DMS 273 (cell line): Measurements from ENCODE around the gene FIGNL2.

Experiments used
- DNase-seq: peaks from one replicate; lab custom pipeline; 2025; ENCODE audit not compliant: unreplicated experiment; lab: John Stamatoyannopoulos, UW

Gene FIGNL2

DNA sequence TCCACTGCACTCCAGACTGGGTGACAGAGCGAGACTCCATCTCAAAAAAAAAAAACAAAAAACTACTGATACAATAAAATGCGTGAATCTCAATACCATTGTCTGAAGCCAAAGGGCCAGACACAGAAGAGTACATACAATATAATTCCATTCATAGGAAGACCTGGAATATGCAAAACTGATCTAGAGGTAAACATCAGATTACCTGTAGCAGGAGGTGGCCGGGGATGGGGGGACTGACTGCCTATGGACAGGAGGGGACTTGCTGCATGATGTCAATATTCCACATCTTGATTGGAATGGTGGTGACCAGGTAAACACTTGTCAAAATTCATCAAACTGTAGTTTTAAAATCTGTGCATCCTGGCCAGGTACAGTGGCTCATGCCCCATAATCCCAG lies 12.5 kb upstream of the FIGNL2 start:
- DNase-seq: no peak

DNA sequence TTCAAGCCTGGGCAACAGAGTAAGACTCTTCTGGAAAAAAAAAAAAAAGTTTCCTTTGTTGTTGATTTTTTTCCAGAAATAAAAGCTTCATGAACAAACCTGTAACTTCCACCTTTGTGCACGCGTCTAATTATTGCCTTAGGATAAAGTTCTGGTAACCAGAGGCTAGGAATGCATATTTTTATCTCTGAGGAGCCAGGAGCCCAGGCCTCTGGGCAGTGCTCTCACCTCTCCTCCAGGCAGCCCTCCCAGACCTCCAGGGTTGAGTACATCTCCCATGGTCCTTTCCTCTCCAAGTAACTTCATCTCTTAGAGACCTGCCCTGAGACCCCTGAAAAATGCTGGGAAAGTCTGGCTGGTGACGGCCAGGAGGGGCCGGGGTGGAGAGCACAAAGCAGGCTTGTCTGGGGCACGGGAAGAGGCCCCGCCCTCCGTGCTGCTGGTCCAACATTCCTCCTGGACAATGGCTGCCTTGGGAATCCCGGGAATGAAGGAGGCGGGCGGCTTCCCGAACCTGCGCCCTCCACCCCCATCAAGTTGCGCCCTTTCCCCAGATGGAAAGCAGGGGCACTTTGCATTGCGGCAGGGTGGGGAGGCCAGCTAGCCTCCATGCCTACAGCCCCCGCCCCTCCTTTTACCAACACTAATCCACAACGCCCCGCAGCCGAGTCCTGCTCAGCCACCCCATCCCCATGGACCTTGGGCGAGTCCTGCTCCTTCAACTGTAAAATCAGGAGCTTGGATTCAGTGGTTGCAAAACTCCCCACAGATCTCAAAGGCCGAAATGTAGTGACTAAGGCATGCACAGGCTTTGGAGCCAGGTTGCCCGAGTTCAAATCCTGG lies 7.3 kb upstream of the FIGNL2 start:
- no peak for DNase-seq

DNA sequence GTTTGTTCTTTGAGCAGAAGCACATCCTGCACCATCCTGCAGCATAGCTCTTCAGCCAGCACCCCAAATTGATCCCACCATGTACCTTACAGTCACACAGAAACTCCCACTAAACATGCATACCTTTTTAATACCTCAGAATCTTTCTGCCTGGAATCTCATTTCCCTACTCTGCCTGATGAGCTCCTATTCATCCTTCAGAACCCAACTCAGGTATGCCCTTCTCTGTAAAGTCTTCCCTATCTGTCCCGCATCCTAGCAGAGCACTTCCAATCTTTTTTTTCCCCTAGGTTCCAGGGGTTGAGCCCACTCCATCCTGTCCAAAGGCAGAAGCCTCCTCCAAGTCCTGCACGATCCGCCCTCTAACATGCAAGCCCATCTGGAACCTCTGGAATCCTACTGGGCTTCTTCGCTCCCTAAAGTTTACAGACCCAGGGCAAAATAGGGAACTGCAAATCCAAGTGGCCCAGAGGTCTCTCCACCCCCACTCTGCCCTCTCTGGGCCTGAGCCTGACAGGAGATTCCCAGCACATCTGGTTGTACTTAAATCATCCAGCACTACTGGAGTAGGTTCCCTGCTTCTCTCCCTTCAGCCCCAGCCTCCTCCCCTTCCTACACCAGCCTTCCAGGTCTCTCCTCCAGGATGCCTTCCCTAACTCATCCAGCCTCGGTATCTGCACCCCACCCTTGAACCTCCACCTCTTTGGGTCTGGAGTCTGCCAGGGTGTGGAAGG lies 4.1 kb upstream of the FIGNL2 start:
- DNase-seq: no peak

DNA sequence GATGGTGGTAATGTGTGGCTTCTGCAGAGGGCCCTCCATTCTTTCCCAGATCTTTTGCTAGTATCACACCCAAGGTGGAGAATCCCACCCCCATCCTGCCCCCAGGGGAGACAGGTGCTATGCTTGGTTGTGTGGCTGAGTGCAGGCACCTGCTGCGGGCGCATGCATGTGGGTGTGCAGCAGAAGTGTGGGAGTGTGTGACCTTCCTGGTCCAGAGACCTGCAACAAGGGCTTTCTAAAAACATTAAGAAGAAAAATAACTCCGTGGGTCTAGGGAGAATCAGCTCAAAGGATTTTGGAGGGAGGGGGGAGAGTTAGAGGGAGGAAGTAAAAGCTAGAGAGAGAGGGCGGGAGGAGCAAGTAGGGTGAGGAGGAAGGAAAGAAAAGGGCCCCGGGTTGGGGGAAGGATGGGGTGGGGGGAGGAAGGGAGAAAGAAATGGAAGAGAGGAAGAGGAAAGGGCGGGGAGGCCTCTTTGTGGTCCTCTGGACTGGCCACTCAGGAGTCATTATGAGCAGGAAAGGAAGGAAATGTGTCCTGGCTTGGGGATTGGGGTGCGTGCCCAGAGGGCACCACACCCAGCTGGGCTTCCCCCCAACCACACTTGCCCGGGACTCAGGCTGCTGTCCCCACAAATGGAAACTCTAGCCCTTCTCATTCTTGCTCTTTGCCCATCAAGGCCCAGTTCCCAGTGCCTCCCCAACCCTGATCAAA lies 3.1 kb upstream of the FIGNL2 start:
- no peak for DNase-seq

DNA sequence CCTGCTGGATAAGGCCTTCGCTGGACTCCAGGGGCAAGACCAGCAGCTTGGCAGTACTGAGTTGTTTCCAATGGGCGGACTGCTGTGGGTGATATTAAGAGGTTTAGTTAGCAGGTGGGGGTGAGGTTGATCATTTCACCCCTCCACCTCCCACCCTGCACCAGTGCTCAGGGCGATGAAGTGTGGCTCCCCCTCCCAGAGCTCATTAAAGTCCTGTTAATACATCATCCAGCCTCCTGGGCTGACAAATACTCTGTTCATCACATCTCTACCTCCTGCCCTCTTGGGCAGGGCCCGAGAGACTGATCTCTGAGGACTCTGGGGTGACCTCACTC lies 2.4 kb upstream of the FIGNL2 start:
- no peak for DNase-seq

DNA sequence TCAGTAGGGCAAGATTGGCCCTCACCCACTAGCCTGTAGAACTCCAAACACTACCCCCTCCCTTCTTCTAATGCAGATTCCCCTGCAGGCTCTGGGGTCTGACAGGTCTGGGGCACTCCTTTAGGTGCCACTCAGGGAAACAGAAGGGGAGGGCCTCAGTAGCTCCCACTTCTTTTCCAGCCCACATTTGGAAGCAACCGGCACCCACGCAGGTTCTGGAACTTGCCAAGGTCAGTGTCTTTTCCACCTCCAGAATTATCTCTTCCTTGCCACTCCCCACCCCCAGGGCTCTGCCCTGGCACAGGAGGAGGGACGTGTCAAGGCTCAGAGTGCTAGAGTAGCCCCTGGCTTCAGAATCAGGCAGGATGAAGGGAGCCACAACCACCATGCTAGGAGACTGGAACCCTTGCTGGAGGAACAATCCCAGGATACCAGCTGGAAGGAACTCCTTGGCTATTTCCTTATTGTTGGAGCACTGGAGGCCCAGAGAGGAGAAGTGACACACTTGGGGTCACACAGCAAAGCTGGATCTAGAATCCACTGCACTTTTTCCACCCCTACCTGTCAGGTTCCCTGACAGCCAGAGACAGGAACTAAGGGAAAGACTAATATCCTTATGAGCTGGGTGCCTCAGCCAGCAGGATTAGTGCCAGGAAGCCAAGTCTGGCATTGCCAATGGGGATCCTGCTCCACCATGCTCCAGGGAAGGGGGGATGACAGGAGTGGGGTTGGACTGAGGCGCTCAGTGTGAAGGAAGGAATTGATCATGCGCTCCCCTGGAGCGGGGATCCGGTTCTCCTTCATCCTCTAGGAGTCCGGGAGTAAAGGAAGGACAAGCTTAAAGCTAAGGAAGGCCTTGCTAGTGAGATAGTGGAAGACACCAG lies 1.8 kb upstream of the FIGNL2 start:
- no peak for DNase-seq

DNA sequence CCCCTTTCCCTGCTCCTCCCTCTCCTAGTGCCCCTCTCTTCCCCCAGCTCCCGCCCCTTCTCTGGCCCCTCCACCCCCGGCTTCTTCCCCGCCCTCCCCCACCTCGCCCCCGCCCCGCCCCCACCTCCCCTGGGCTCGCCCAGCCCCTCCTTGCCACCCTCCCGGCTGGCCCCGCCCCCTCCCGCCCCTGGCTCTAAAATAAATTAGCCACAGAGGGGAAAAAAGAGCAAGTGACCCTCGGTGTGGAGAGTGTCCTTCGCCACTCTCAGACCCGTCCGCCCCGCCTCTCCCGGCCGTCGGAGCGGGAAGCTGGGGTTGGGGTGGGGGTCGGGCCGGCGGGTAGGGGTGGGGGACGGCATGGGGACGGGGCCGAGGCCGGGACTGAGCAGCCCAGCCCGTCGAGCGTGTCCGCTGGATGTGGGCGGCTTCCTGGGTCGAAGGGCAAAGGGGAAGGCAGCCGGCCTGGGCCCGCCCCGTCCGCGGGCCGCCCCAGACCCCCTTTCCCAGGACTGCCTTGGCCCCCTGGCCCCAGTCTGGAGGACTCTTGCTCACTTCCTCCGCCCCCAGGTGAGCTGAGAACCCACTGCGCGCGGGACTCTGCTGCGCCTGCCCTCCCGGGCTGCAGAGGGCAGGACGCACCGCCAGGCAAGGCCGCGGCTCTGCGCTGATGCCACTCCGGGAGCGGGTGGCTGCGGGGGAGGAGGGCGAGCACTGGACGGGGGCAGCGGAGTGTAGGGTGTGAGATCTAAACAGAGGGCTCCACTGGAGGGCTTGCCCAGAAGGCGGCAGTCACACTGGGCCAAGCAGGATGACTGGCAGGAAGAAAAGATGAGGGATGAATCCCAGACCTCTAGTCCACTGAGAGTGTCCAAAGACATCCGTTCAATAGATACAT lies 570 bp upstream of the FIGNL2 start:
- DNase-seq: no peak

DNA sequence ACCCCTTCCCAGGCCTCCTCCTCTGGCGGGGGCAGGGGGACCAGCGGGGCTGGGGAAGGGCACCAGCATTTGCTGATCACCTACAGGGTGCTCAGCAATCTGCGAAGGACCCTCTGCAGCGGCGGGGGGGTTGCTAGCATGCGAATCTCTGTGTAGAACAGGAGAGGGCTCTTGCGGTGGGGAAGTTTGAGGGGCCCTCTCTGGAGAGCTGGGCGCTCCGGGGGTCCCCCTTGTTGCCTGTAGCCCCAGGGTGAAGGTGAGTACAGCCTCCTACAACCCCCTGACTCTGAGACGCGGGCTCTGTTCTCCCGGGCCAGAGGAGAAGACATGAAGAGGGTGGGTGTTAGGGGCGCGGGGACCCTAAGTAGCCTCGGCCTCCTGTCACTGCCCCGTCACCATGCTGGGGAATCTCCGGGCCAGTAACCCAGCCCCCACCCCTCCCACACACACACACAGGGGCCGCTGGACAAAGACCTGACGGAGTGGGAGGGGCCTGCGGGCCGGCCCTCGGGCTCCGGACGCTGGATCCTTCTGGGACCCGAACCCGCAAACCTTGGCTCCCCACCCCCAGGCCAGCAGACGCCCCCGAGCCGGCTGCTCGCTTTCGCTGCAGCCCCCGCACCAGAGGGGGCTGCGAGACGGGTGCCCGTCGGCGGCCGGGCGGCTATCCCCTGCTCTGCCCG lies 734 bp downstream of the FIGNL2 start:
- no peak for DNase-seq

DNA sequence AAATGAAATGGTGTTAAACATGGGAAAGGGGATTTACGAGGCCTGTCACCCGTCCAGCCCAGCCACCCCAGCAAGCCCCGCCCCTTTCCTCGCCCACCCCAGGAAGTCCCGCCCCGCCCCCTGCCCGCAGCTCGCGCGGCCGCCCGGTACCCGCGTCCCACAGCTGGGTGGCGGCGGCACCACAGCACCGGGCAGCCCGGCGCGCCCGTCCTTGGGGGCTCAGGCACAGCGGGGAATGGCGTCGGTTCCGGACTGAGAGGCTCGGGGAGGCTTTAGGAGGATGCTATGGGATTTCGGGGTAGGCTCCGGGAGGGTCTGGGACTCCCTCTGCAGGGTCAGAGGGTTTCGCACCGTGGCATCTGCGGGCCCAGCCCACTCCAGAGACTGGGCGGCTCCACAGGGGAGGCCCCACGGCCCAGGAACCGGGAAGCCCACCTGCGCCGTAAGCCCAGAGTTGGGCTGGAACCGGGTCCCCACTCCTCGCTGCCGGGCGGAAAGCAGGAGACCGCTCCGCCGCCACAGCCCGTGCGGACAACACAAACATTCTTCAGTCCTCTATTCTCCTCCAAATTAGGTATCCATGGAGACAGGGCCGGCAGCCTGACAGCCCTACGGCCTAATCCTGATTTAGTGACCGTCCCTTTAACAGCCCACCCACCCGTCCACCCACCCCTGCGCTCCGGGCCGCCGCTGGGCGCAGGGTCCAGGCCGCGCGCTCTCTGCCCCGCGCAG lies 1.4 kb downstream of the FIGNL2 start:
- DNase-seq: peak; percentile 52

DNA sequence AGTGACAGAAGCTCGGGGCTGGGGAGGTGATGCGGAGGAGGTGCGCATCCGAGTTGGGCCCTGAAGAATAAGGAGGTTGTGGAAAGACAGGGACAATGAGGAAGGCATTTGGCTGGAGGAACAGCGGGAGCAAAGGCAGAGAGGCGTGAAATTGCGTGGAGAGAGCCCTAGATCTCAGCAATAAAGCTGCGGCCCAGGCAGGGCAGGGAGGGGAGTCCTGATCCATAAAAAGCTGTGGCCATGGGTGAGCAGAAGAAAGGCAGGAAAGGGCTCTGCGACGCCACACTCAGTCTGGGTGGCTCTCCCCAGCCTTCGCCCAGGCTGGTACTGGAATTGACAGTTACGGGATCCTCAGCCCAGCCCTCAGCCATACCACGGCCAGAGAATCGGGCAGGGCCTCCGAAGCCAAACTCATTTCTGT lies 2.2 kb downstream of the FIGNL2 start:
- DNase-seq: no peak

DNA sequence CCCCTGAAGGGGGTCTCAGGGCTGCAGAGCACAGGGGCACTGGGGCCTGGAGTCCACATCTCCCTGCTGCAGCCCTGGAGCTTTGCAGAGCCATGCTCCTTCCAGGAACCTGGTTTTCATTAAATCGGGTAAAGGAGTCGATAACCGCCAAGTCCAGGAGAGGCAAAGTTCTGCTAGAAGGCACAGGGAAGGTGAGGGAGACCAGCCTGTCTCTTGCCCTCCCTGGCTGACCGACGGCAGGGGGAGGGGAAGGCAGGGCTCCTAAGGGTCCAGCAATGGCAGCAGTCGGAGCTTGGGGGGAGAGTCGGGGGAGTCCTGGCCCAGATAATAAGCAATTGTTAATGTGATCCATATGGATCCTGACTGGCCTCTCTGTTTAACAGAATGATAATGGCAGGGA lies 3.0 kb downstream of the FIGNL2 start:
- no peak for DNase-seq

DNA sequence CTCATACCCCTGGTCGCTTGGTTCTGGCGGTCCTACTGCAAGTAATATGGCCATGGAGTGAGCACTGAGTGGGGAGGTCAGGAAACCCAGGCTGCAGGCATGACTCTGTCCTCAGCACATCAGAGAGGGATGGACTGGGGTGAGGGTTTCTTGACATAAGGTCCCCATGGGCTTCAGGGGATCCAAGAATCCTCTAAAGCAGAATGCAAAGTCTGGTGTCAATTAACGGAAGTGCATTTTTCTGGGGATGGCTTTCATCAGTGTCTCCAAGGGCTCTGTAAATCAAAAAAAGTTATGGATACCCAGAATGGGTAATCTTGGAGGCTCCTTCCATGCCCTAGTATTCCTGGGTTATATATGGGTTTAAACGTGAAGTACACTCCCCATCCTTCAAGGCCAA lies 3.7 kb downstream of the FIGNL2 start:
- DNase-seq: no peak

DNA sequence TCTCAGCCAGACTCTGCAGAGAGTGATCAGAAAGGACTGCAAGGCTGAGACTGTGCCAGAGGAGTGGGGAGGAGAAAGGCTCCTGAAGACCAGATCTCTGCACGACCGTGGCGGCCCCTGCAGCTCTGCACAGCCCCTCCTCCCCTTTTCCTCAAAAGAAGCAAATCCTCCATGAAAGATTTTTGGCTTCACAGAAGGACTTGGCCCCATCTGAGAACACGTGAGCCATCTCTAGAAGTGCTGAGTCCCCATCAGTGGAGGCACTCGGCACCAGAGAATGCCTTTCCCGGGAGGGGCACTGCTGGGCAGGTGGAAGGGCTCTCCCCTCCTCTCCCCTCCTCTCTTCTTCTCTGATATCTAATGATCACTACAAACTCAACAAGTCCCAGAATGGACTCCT lies 6.8 kb downstream of the FIGNL2 start:
- no peak for DNase-seq

DNA sequence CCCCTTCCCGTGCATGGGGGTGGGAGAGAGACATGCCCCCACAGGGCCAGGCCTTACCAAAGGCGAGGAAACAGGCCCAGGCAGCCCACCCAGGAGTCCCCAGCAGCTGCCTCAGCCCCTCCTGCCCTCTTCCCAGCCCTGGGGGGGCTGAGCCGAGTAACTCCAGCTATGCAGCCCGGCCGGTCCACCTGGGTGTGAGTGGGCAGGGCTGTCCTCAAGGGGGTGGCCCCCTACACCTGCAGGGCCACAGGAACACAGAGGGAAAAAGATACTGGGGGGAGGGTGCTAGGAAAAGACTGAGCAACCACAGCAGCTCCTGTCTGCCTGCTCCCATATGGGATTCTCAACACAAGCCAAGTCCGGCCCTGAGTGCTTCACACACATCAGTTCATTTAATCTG lies 7.6 kb downstream of the FIGNL2 start:
- no peak for DNase-seq

DNA sequence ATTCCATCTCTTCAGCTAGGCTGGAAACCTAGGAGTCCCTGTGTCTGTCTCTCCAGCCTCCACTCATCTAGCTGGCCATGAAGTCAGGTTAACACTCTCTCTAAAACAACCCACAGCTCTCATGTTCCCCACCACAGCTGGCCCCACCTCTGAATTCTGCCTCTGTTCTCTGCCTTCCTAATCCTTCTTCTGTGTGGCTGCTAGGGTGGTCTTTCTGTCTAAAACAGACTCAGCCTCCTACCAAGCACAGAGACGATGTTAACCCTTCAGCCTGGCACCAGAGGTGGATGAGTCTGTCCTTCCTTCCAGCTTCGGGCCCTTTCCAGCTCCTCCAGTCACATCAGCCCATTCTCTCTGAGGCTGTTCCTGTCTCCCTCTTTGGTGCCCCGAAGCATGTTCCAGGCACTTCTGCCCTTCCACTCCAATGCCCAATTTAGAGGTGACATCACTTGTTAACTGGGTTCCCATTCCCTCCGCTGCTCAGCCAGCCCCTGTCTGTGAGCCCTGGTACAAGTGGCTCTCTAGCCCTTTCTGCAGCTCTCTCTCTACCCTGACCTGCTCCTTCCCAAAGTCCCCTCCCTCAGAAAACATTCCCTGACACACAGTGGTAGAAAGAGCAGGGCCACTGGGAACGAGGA lies 9.1 kb downstream of the FIGNL2 start:
- DNase-seq: peak; percentile 32

DNA sequence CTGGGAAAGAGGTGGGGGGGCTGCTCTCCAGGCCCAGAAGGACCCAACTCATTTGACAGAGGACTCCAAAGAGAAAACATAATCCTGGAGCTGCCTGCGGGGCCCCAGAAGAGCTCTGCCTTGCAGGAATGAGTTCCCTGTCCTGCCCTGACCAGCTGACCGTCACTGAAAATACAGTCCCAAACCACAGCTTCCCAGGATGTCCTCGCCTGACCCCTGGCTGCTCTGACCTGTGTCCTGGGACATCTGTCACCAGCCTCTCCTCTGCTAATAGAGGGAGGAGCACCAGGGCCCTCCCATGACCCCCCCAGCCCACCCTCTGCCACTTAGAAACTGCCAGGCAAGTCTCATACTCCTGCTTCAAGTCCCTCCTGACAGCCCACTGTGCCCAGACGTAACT lies 9.8 kb downstream of the FIGNL2 start:
- DNase-seq: no peak

DNA sequence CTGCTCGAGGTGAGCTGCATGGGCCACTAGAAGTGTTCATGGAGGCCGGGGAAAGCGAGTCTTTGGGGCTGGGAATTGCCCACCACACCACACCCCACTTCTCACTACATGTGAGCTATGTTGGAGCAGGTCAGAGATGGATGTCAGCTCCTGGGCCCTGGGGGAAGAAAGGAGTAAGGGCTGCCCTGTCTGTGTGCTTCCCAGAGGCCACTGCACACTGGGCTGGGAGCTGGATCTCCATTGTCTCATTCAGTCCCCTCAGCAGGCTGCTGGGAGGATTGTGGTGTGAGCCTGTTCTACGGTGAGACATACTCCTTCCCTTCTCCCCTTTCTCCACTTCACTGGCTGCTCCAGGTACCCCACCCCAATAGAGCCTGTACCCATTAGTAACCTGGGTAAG lies 10.5 kb downstream of the FIGNL2 start:
- DNase-seq: no peak

DNA sequence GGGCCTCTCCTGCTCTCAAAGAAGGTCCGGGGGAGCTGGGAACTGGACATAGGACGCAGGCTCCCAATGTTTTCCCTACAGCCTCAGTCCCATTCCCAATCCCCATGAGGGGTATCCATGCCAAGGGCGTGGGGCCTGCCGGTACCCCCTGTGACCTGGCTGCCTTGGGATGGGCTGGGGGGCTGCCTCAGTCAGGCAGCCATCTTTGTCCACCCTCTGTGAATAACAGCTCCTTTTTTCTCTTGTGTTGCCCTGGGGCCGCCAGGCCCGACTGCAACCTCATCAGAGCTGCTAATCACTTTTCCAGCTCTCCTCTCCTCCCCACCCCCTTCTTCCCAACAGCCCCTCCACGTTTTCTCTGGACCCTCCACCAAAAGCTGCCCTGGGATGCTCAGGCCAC lies 11.2 kb downstream of the FIGNL2 start:
- DNase-seq: no peak
